Prostate gland (tissue), 2 donors: Measurements from ENCODE around the gene NOC4L. TPM values are rescaled to one million over a fixed set of nuclear protein-coding genes. Genes with fewer than 3 reads are reported as not detected.

Experiments used
- DNase-seq: peaks from one replicate; pipeline ENCODE4 v3.0.0-alpha.2; 2019; ENCODE audit warnings: low spot score
- H3K27ac ChIP-seq, 2 donors: fragments of 200-600 bp; sonication (generic); 2 replicates each; pipeline ENCODE4 v1.5.1; 2017 to 2019
- H3K27me3 ChIP-seq: fragments of 200-600 bp; sonication (generic); replicated peaks from 2 replicates; pipeline ENCODE4 v1.5.1; 2019; ENCODE audit not compliant: insufficient read depth
- H3K36me3 ChIP-seq, 2 donors: fragments of 200-600 bp; sonication (generic); 1 replicate in 1 of 2; 2 replicates in 1 of 2; pipeline versions ENCODE4 v1.5.1 to v1.8.1; 2017 to 2019
- H3K4me1 ChIP-seq: fragments of 200-600 bp; sonication (generic); replicated peaks from 2 replicates; pipeline ENCODE4 v1.5.1; 2019
- H3K4me3 ChIP-seq, 2 donors: fragments of 200-600 bp; sonication (generic); 2 replicates each; pipeline ENCODE4 v1.5.1; 2017 to 2019
- H3K9me3 ChIP-seq: fragments of 200-600 bp; sonication (generic); 2 replicates; pipeline ENCODE4 v1.5.1; 2017
- POLR2A ChIP-seq: fragments of 450-650 bp; IDR thresholded peaks from one replicate; pipeline ENCODE4 v1.6.1; 2016; ENCODE audit warnings: antibody characterized with exemption, mild to moderate bottlenecking
- POLR2AphosphoS5 ChIP-seq: sonication (generic); formaldehyde crosslinking; IDR thresholded peaks from one replicate; pipeline ENCODE4 v1.6.1; 2017; ENCODE audit warnings: antibody characterized with exemption
- WGBS: methylation state at CpG from one replicate; pipeline ENCODE4 v1.1.5; 2018; 5-methylcytosine and 5-hydroxymethylcytosine counted together
- intact Hi-C: fragments of 100-400 bp; cut with DNase I; formaldehyde crosslinking; loops from one replicate; pipeline ENCODE4 v1.14.2; 2022
- total RNA-seq, 2 donors: library from RNA; depleted of rRNA; stranded (reverse); fragments of >200 nt; gene quantifications; one replicate each; pipeline ENCODE4 v1.1.0, GENCODE V29; 2016
- TF ChIP-seq, protein P1 (sequence below), 4 experiments: fragments of 200-600 bp in 2 of 4; fragments of 450-650 bp in 2 of 4; sonication (generic) in 2 of 4; IDR thresholded peaks; 1 replicate in 3 of 4; 2 replicates in 1 of 4; pipeline ENCODE4 v1.5.1; 2016 to 2019; ENCODE audit warnings: antibody characterized with exemption in 4 of 4, mild to moderate bottlenecking in 2 of 4, moderate library complexity in 2 of 4

The NOC4L gene
- total RNA-seq, 2 donors from 2014 or later, result 12.4 to 32.5 TPM

DNA sequence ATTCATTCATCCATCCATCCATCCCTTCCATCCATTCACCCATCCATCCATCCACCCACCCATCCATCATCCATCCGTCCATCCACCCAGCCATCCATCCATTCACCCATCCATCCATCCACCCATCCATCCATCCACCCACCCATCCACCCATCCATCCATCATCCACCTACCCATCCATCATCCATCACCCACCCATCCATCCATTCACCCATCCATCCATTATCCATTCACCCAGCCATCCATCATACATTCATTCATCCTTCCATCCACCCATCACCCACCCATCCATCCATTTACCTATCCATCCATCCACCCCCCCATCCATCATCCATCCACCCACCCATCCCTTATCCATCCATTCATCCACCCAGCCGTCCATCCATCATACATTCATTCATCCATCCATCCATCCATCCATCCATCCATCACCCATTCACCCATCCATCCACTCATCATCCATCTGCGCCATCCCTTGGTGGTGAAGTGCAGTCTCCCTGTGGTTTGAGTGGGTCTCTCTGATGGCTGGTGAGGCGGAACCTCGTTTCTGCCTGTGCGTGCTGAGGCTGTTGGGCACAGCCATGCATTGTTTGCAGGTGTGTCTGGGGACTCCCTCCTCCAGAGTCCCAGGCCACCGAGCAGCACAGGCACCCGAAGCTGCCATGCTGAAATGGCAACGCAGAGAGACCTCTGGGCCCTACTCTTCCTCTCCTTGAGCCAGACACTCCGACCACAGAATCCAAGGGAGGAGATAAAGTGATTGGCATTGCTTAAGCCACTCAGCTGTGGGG, 22.7 kb downstream of the NOC4L start:
- no peak for DNase-seq
- Histone ChIP-seq H3K4me3 (no peak overlapping the region), H3K27ac (no peak overlapping the region), H3K36me3 (no peaks in the 10 kb centered on the region), H3K27me3 (peaks cover 4% of the 10 kb centered on the region), H3K9me3 (no peaks in the 10 kb centered on the region), H3K4me1 (peaks cover 6% of the 10 kb centered on the region)
- intact Hi-C loops, result no loop called here
- TF ChIP-seq POLR2AphosphoS5 (no peak), POLR2A (no peak)
- TF ChIP-seq, protein P1, sequence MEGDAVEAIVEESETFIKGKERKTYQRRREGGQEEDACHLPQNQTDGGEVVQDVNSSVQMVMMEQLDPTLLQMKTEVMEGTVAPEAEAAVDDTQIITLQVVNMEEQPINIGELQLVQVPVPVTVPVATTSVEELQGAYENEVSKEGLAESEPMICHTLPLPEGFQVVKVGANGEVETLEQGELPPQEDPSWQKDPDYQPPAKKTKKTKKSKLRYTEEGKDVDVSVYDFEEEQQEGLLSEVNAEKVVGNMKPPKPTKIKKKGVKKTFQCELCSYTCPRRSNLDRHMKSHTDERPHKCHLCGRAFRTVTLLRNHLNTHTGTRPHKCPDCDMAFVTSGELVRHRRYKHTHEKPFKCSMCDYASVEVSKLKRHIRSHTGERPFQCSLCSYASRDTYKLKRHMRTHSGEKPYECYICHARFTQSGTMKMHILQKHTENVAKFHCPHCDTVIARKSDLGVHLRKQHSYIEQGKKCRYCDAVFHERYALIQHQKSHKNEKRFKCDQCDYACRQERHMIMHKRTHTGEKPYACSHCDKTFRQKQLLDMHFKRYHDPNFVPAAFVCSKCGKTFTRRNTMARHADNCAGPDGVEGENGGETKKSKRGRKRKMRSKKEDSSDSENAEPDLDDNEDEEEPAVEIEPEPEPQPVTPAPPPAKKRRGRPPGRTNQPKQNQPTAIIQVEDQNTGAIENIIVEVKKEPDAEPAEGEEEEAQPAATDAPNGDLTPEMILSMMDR (IDR thresholded peaks at IDR 0.05), result no peak
- WGBS, result 88% methylated on average over 10 of the region's 10 CpGs

DNA sequence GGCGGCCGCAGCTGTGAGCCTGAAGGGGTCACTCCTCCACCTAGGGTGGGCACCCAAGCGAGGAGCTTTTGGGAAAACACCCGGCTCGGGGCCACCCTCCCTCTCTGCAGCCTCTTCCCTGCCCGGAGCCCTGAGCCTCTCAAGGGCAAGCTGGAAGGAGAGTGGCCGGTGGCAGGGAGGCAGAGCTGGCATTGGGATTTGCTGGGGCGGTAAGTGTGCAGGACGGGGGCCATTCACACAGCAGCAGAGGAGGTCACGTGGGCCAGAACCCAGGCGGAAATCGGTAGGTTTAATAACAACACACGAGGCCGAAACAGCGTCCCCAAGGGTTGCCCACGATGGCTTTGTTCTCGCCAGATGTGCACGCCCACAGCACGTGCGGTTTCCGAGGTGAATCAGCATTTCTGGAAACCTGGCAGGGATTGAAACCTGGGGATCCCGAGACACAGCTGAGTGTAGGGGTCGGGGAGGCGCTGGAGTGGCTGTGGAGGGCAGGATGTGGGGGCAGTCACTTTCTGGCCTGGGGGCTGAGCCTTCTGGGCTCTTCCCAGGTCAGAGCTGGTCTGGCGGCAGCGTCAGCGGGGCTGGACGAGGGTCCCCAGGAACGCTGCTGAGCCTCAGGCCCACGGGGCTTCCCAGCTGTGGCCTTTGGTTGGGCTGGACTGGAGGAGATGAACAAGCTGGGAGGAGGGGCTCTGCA, 23.5 kb downstream of the NOC4L start:
- no peak for DNase-seq
- Histone ChIP-seq H3K9me3 (no peaks in the 10 kb centered on the region), H3K27ac (no peak overlapping the region), H3K4me1 (peaks cover 6% of the 10 kb centered on the region), H3K4me3 (no peak overlapping the region), H3K27me3 (peaks cover 4% of the 10 kb centered on the region), H3K36me3 (no peaks in the 10 kb centered on the region)
- TF ChIP-seq POLR2A, result no peak
- TF ChIP-seq, protein P1 (IDR thresholded peaks at IDR 0.05), result no peak
- TF ChIP-seq POLR2AphosphoS5, result no peak
- WGBS, result 66% methylated on average over 30 of the region's 30 CpGs
- intact Hi-C loops, result no loop called here

DNA sequence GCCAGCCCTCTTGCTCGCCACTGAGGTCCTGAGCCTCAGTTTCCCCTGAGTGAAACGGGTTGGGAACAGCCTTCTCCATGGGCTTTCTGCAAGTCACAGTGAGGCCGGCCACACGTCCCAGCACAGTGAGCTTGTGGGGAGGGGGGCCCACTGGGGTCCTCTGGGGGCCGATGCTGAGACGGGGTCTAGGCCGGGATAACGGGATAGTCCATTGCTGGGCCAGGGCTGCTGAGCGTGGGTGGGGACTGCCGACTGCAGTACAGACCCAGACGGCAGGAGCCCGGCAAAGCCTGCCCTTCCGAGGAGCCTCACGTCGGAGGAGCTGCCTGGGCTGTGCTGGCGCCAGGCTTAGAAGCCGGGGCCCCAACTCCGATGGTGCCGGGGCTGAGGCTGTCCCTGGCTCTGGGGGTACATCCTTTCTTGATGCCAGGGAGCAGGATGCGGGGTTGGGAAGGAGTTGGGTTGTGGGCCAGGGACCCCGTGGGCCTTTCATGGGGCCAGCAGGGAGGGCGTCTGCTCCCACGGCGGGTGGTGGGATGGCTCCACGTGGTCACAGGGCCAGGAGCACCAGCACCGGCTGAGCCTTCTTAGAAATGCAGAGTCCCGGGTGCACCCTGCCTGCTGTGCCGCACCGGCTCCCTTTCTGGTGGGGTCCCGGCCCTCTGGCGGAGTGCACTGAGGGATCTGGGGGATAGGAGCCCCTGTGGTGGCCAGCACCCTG, 24.2 kb downstream of the NOC4L start:
- intact Hi-C loops, result no loop called here
- Histone ChIP-seq H3K27me3 (peaks cover 4% of the 10 kb centered on the region), H3K4me3 (no peak overlapping the region), H3K4me1 (peaks cover 6% of the 10 kb centered on the region), H3K27ac (no peak overlapping the region), H3K9me3 (no peaks in the 10 kb centered on the region), H3K36me3 (no peaks in the 10 kb centered on the region)
- no peak for DNase-seq
- TF ChIP-seq, protein P1 (IDR thresholded peaks at IDR 0.05), result no peak
- 76% methylated on average over 20 of the region's 31 CpGs for WGBS

- intact Hi-C loops, result no loop called here
- H3K27ac ChIP-seq, result no peak overlapping the region
These were observed 25.1 kb downstream of the NOC4L start for GRCh38 chr12:132169376-132169775.

More at GRCh38 chr12:132169376-132169775, 25.1 kb downstream of the NOC4L start:
- no peak overlapping the region for H3K4me3 ChIP-seq
- TF ChIP-seq POLR2A (no peak), POLR2AphosphoS5 (no peak)
- TF ChIP-seq, protein P1 (IDR thresholded peaks at IDR 0.05), result no peak
- H3K4me1 ChIP-seq, result peaks cover 6% of the 10 kb centered on the region
- H3K9me3 ChIP-seq, result no peaks in the 10 kb centered on the region
- no peak for DNase-seq
- no peaks in the 10 kb centered on the region for H3K36me3 ChIP-seq
- peaks cover 8% of the 10 kb centered on the region for H3K27me3 ChIP-seq
- 62% methylated on average over 16 of the region's 17 CpGs for WGBS
